ENCODE results near the gene LRRN2.

Gene LRRN2

GRCh38 chr1:204721373-204722055 is 36.0 kb upstream of the LRRN2 start:
- no peak overlapping the region for H3K4me3 ChIP-seq (ENCODE audit: low read length)
- TF ChIP-seq ZNF274 (IDR thresholded peaks at IDR 0.05; ENCODE audit: low read depth, low read length) = no peak

GRCh38 chr1:204716660-204717059 is 31.1 kb upstream of the LRRN2 start:
- no peak for TF ChIP-seq ZNF274 (IDR thresholded peaks at IDR 0.05; ENCODE audit: low read depth, low read length)

DNA sequence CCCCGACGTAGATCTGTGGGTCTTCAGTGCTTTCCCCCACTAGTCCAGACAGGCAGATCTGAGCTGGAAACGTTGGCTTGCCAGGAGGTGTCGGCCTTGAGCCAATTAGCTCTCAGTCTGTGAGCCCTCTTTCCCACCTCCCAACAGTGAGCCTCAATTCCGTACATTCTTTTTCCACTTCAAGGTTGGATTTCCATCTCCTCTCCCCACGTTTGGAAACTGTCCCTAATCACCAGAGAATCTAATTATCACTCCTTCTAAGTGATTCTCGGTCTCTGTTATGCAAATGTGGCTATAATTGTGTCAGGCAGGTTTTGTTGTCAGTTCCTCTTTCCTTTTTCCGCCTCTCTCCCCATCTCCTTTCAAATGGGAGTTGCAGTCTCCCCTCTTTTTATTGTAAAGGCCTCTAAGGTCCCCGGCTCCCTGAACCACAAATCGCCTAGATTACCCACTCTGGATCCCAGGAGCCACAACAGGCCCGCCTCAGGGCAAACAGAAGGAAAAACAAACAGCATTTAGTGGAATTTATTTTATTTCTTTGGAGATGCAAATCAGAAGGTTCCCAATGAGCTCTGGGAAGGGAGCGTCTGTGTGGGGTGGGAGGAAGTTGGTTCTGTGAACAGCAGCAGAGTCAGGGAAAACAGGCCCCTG is 29.4 kb upstream of the LRRN2 start:
- TF ChIP-seq ZNF274 (IDR thresholded peaks at IDR 0.05; ENCODE audit: low read depth, low read length) = no peak
- H3K4me3 ChIP-seq (ENCODE audit: low read length) = no peak overlapping the region

More at GRCh38 chr1:204716660-204717059, 31.1 kb upstream of the LRRN2 start:
- no peak overlapping the region for H3K4me3 ChIP-seq (ENCODE audit: low read length)

DNA sequence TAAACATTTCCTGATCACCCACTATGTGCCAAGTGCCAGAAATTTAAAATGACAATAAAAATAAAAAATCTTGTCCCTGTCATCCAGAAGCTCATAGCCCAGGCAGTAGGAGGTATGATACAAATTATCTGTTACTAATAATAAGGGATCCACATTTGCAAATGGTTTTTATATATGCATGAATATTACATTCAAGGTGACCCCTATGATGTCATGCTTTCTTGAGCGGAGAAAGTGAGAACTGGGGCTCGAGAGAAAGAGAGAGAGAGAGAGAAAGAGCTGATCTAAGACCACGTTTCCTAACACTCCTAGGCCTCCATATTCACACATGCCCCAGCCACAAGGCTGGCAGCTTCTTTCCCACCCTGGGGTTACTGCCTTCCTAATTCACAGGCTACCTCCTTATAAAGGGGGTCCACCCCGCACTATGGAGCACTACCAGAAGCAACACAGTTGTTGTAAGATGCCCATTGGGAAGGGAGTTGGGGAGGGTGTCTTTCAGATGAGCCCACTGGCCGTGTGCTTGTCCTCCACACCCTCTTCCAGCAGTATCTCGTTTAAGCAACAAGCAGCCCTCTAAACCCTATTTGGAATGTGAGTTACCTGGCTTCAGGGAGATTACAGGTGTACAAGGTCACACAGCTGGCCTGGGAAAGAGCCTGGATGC is 28.8 kb upstream of the LRRN2 start:
- TF ChIP-seq ZNF274 (IDR thresholded peaks at IDR 0.05; ENCODE audit: low read depth, low read length) = no peak
- no peak overlapping the region for H3K4me3 ChIP-seq (ENCODE audit: low read length)

GRCh38 chr1:204713541-204713940 is 28.0 kb upstream of the LRRN2 start:
- H3K4me3 ChIP-seq (ENCODE audit: low read length) = no peak overlapping the region
- no peak for TF ChIP-seq ZNF274 (IDR thresholded peaks at IDR 0.05; ENCODE audit: low read depth, low read length)

- H3K4me3 ChIP-seq (ENCODE audit: low read length) = no peak overlapping the region
- TF ChIP-seq ZNF274 (IDR thresholded peaks at IDR 0.05; ENCODE audit: low read depth, low read length) = no peak
Measured at GRCh38 chr1:204712708-204713430, 27.3 kb upstream of the LRRN2 start.

DNA sequence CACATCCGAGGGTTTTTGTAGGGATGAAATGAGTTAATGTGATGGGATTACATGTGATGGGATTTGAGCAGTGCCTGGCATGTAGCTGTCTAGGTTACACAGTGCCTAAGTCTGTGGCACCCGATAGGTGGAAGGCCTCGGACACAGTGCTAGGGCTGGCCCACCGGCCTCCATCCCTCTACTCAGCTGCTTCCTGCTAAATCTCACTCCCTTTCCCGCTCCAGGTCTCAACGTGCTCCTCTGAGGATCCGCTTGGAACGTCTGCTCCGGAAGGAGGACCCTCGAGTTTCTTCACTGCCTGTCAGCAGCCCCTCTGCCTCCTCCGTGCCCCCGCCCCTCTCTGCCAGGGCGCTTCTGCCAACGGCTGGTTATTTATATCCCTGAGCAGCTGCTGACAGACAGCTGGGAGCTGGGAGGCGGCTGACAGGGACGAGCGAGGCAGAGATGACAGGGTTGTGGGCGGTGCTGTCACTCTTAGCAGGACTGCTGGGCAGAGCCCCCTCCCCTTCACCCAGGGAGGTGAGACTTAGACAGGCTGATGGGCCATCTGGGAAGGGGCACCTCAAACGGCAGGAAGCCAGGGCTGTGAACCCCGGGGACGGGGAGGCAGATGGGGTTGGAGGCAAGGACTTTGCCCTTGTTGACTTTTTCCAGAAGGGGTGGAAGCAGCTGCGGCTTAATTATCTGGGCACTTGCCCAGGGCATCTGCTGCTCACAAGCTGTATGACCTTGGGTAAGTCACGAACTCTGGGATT is 26.6 kb upstream of the LRRN2 start:
- no peak for TF ChIP-seq ZNF274 (IDR thresholded peaks at IDR 0.05; ENCODE audit: low read depth, low read length)
- no peak overlapping the region for H3K4me3 ChIP-seq (ENCODE audit: low read length)

GRCh38 chr1:204711103-204711946 is 25.8 kb upstream of the LRRN2 start:
- no peak overlapping the region for H3K4me3 ChIP-seq (ENCODE audit: low read length)
- no peak for TF ChIP-seq ZNF274 (IDR thresholded peaks at IDR 0.05; ENCODE audit: low read depth, low read length)

- H3K4me3 ChIP-seq (ENCODE audit: low read length) = no peak overlapping the region
- TF ChIP-seq ZNF274 (IDR thresholded peaks at IDR 0.05; ENCODE audit: low read depth, low read length) = no peak
Measured at GRCh38 chr1:204709960-204710912, 24.7 kb upstream of the LRRN2 start.

DNA sequence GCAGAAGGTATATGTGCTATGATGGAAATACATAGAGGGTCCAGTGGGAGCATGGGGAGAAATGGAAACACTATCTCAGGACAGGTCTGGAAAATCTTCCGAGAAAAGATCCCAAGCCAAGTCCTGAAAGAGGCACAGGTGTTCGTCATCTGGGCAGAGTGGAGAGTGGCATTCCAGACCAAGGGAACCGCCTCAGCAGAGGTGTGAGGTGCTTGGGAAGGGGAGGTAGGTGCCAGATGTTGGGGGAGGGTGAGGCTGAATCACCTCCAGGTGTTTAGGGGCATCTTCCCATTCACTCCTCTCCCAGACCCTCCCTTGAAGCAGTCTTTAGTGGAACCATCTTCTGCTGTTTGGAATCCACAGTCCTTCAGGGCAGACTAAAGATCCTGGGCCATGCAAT is 23.5 kb upstream of the LRRN2 start:
- no peak for TF ChIP-seq ZNF274 (IDR thresholded peaks at IDR 0.05; ENCODE audit: low read depth, low read length)
- H3K4me3 ChIP-seq (ENCODE audit: low read length) = no peak overlapping the region

GRCh38 chr1:204706838-204707509 is 21.4 kb upstream of the LRRN2 start:
- H3K4me3 ChIP-seq (ENCODE audit: low read length) = no peak overlapping the region

More at GRCh38 chr1:204706838-204707509, 21.4 kb upstream of the LRRN2 start:
- no peak for TF ChIP-seq ZNF274 (IDR thresholded peaks at IDR 0.05; ENCODE audit: low read depth, low read length)
